Spleen (tissue), 11 donors: ENCODE measurements around the gene ATP2A1. TPM values are rescaled to one million over a fixed set of nuclear protein-coding genes. Genes with fewer than 3 reads are reported as not detected.

Experiments
- DNase-seq: peaks from one replicate; pipeline ENCODE4 v3.0.0-alpha.2; 2020
- H3K27ac ChIP-seq, 8 donors: fragments of 200-600 bp; sonication (generic) in 7 of 8; 1 replicate in 4 of 8; 2 replicates in 4 of 8; pipeline versions ENCODE4 v1.5.0 to v1.8.0; 2016 to 2021; ENCODE audit warnings: inconsistent platforms in 4 of 8, mild to moderate bottlenecking in 4 of 8, moderate library complexity in 1 of 8
- H3K27me3 ChIP-seq, 7 donors: fragments of 200-600 bp; sonication (generic) in 6 of 7; replicated peaks in 1 of 7; 1 replicate in 4 of 7; 2 replicates in 3 of 7; pipeline versions ENCODE4 v1.5.0 to v1.8.0; 2016 to 2021; ENCODE audit warnings: inconsistent platforms in 3 of 7, mild to moderate bottlenecking in 1 of 7
- H3K36me3 ChIP-seq, 6 donors: fragments of 200-600 bp; sonication (generic) in 5 of 6; 1 replicate in 4 of 6; 2 replicates in 2 of 6; pipeline versions ENCODE4 v1.5.0 to v1.8.0; 2016 to 2021; ENCODE audit warnings: inconsistent platforms in 2 of 6
- H3K4me1 ChIP-seq, 6 donors: fragments of 200-600 bp; sonication (generic) in 5 of 6; 1 replicate in 3 of 6; 2 replicates in 3 of 6; pipeline versions ENCODE4 v1.5.0 to v1.8.0; 2016 to 2021; ENCODE audit warnings: inconsistent platforms in 3 of 6
- H3K4me3 ChIP-seq, 8 donors: fragments of 200-600 bp; sonication (generic) in 7 of 8; 1 replicate in 4 of 8; 2 replicates in 4 of 8; pipeline versions ENCODE4 v1.5.0 to v1.8.0; 2016 to 2021; ENCODE audit warnings: inconsistent platforms in 4 of 8, mild to moderate bottlenecking in 4 of 8, moderate library complexity in 2 of 8
- H3K9me3 ChIP-seq, 8 donors: fragments of 200-600 bp; sonication (generic) in 7 of 8; 1 replicate in 4 of 8; 2 replicates in 4 of 8; pipeline versions ENCODE4 v1.5.0 to v1.8.0; 2016 to 2021; ENCODE audit warnings: inconsistent platforms in 4 of 8
- POLR2A ChIP-seq, 3 donors: fragments of 450-650 bp; IDR thresholded peaks; one replicate each; pipeline ENCODE4 v1.5.1; 2017; ENCODE audit warnings: antibody characterized with exemption in 3 of 3, mild to moderate bottlenecking in 1 of 3
- POLR2AphosphoS5 ChIP-seq, 3 donors: sonication (generic); formaldehyde crosslinking; IDR thresholded peaks; one replicate each; pipeline ENCODE4 v1.5.1; 2017; ENCODE audit warnings: antibody characterized with exemption in 3 of 3
- WGBS, 5 donors: extraction: QIAGEN DNeasy Blood & Tissue Kit in 3 of 5; methylation state at CpG; one replicate each; pipeline versions ENCODE4 v1.1.5 to v1.1.7; 2013 to 2018; 5-methylcytosine and 5-hydroxymethylcytosine counted together
- intact Hi-C: fragments of 100-400 bp; cut with DNase I; formaldehyde crosslinking; loops from one replicate; pipeline ENCODE4 v1.15.0; 2023; ENCODE audit warnings: low total_unique reads
- polyA plus RNA-seq, 3 donors: library from polyadenylated mRNA; stranded (reverse); fragments of 200-250 nt; gene quantifications; one replicate each; pipeline ENCODE4 v1.2.1, GENCODE V29; 2013
- total RNA-seq, 7 donors: library from RNA; depleted of rRNA in 3 of 7; stranded (reverse); fragments of >200 nt in 3 of 7; fragmentation: NEBNext Ultra II Directional in 4 of 7; extraction: Animal tissue kit (Norgen Biotek cat#: 25700) in 4 of 7; gene quantifications; one replicate each; pipeline versions ENCODE4 v1.1.0 to v1.2.1, GENCODE V29; 2016 to 2021
- TF ChIP-seq, protein P1 (sequence below), 11 experiments: fragments of 200-600 bp in 7 of 11; fragments of 450-650 bp in 4 of 11; sonication (generic) in 4 of 11; IDR thresholded peaks in 8 of 11; conservative IDR thresholded peaks in 3 of 11; 1 replicate in 7 of 11; 2 replicates in 4 of 11; pipeline versions ENCODE4 v1.4.0 to v1.8.0; 2016 to 2021; ENCODE audit warnings: antibody characterized with exemption in 11 of 11, inconsistent platforms in 4 of 11, mild to moderate bottlenecking in 1 of 11
- donor health status: healthy with polysubstance abuse.
- donor health status: DM: no; HTN: no; CAD: no; lungs with moderate emphysema.
- donor health status: DM: no; HTN: no; CAD: no.
- donor health status: Bipolar disorder and iron deficiency.
- donor health status: healthy.
- donor health status: DM: no; HTN: no; CAD: no.
- donor health status: DM: yes; HTN: yes; CAD: no.

Gene ATP2A1
- total and polyA plus RNA-seq, 10 donors: 0.26 to 1.5 (median 0.55) TPM; not detected in 2

DNA sequence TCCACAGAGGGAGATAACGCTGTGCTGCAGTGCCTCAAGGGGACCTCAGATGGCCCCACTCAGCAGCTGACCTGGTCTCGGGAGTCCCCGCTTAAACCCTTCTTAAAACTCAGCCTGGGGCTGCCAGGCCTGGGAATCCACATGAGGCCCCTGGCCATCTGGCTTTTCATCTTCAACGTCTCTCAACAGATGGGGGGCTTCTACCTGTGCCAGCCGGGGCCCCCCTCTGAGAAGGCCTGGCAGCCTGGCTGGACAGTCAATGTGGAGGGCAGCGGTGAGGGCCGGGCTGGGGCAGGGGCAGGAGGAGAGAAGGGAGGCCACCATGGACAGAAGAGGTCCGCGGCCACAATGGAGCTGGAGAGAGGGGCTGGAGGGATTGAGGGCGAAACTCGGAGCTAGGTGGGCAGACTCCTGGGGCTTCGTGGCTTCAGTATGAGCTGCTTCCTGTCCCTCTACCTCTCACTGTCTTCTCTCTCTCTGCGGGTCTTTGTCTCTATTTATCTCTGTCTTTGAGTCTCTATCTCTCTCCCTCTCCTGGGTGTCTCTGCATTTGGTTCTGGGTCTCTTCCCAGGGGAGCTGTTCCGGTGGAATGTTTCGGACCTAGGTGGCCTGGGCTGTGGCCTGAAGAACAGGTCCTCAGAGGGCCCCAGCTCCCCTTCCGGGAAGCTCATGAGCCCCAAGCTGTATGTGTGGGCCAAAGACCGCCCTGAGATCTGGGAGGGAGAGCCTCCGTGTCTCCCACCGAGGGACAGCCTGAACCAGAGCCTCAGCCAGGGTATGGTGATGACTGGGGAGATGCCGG, 54.3 kb downstream of the ATP2A1 start:
- TF ChIP-seq, protein P1, sequence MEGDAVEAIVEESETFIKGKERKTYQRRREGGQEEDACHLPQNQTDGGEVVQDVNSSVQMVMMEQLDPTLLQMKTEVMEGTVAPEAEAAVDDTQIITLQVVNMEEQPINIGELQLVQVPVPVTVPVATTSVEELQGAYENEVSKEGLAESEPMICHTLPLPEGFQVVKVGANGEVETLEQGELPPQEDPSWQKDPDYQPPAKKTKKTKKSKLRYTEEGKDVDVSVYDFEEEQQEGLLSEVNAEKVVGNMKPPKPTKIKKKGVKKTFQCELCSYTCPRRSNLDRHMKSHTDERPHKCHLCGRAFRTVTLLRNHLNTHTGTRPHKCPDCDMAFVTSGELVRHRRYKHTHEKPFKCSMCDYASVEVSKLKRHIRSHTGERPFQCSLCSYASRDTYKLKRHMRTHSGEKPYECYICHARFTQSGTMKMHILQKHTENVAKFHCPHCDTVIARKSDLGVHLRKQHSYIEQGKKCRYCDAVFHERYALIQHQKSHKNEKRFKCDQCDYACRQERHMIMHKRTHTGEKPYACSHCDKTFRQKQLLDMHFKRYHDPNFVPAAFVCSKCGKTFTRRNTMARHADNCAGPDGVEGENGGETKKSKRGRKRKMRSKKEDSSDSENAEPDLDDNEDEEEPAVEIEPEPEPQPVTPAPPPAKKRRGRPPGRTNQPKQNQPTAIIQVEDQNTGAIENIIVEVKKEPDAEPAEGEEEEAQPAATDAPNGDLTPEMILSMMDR (IDR thresholded peaks at IDR 0.05 in 8 of 11, conservative IDR thresholded peaks at IDR 0.05 in 3 of 11): no peak
- TF ChIP-seq POLR2A (IDR thresholded peaks at IDR 0.05) (no peak), POLR2AphosphoS5 (IDR thresholded peaks at IDR 0.05) (no peak)
- peaks cover 0 to 34% (median 0%) of the 10 kb centered on the region in 6 donors for H3K36me3 ChIP-seq
- intact Hi-C loops: no loop called here
- H3K9me3 ChIP-seq: no peaks in the 10 kb centered on the region
- H3K4me3 ChIP-seq: peak overlapping the region; percentile 21 to 74 (median 46)
- peak overlapping the region; percentile 41 to 88 (median 74) for H3K27ac ChIP-seq
- no peaks in the 10 kb centered on the region for H3K27me3 ChIP-seq
- peaks cover 11 to 73% (median 33%) of the 10 kb centered on the region in 6 donors for H3K4me1 ChIP-seq
- no peak for DNase-seq
- 57 to 78% (median 75%) methylated on average over 20 of the region's 20 CpGs for WGBS, 5 donors

DNA sequence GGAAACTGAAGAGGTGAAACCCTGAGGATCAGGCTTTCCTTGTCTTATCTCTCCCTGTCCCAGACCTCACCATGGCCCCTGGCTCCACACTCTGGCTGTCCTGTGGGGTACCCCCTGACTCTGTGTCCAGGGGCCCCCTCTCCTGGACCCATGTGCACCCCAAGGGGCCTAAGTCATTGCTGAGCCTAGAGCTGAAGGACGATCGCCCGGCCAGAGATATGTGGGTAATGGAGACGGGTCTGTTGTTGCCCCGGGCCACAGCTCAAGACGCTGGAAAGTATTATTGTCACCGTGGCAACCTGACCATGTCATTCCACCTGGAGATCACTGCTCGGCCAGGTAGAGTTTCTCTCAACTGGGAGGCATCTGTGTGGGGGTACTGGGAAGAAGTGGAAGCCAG, 54.9 kb downstream of the ATP2A1 start:
- Histone ChIP-seq H3K27ac (peak overlapping the region in 7 of 8 donors; percentile 48 to 88 (median 81)), H3K36me3 (peaks cover 0 to 41% (median 0%) of the 10 kb centered on the region in 6 donors), H3K4me1 (peaks cover 11 to 69% (median 33%) of the 10 kb centered on the region in 6 donors), H3K9me3 (no peaks in the 10 kb centered on the region), H3K27me3 (no peaks in the 10 kb centered on the region), H3K4me3 (peak overlapping the region; percentile 21 to 74 (median 46))
- no peak for TF ChIP-seq POLR2A (IDR thresholded peaks at IDR 0.05)
- TF ChIP-seq POLR2AphosphoS5 (IDR thresholded peaks at IDR 0.05): no peak
- no peak for DNase-seq
- 70 to 82% (median 79%) methylated on average over 5 to 8 of the region's 8 CpGs for WGBS, 5 donors
- intact Hi-C loops: no loop called here

DNA sequence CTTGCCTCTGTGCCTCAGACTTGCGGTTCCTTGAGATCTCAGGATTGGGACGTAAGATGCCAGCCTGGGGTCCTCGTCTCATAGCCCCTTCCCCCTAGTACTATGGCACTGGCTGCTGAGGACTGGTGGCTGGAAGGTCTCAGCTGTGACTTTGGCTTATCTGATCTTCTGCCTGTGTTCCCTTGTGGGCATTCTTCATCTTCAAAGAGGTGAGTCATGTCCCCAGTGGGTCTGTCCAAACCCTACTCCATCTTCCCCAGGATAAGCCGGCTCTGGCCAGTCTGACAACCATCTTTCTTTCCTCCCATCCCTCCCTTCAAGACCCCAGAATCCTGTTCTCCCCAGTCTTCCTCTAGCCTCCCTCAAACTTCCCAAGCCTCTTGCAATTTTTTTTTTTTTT, 57.1 kb downstream of the ATP2A1 start:
- H3K36me3 ChIP-seq: peaks cover 0 to 53% (median 0%) of the 10 kb centered on the region in 6 donors
- H3K27ac ChIP-seq: no peak overlapping the region
- TF ChIP-seq, protein P1 (IDR thresholded peaks at IDR 0.05 in 8 of 11, conservative IDR thresholded peaks at IDR 0.05 in 3 of 11): no peak
- TF ChIP-seq POLR2AphosphoS5 (IDR thresholded peaks at IDR 0.05): no peak
- intact Hi-C loops: no loop called here
- H3K27me3 ChIP-seq: no peaks in the 10 kb centered on the region
- H3K9me3 ChIP-seq: no peaks in the 10 kb centered on the region
- no peak for DNase-seq
- WGBS, 5 donors: 95 to 100% (median 97%) methylated on average over 3 to 4 of the region's 4 CpGs
- no peak overlapping the region for H3K4me3 ChIP-seq
- peaks cover 11 to 63% (median 31%) of the 10 kb centered on the region in 6 donors for H3K4me1 ChIP-seq

- Histone ChIP-seq H3K36me3 (peaks cover 0 to 53% (median 0%) of the 10 kb centered on the region in 6 donors), H3K4me3 (peak overlapping the region in 6 of 8 donors; percentile 19 to 57 (median 28)), H3K27ac (peak overlapping the region in 5 of 8 donors; percentile 34 to 70 (median 45)), H3K27me3 (no peaks in the 10 kb centered on the region), H3K9me3 (no peaks in the 10 kb centered on the region), H3K4me1 (peaks cover 6 to 55% (median 25%) of the 10 kb centered on the region in 6 donors)
- intact Hi-C loops: no loop called here
- peak; percentile 94 for DNase-seq
- peak in 2 of 3 donors; percentile 52 to 70 for TF ChIP-seq POLR2AphosphoS5 (IDR thresholded peaks at IDR 0.05)
- TF ChIP-seq, protein P1 (IDR thresholded peaks at IDR 0.05 in 8 of 11, conservative IDR thresholded peaks at IDR 0.05 in 3 of 11): no peak
- WGBS, 5 donors: 30 to 39% (median 35%) methylated on average over 35 to 36 of the region's 36 CpGs
Measured at GRCh38 chr16:28935924-28936783, 57.9 kb downstream of the ATP2A1 start.
